NT2/D1 (cell line): Measurements from ENCODE around the gene ATXN1.

Experiments
- DNase-seq: peaks from one replicate; pipeline ENCODE4 v3.0.0-alpha.2; 2011; ENCODE audit warnings: low read depth, low spot score
- H3K27me3 ChIP-seq: 2 replicates; pipeline ENCODE4 v1.6.0; 2011; ENCODE audit warnings: mild to moderate bottlenecking; ENCODE audit not compliant: insufficient read length, insufficient read depth
- H3K36me3 ChIP-seq: 2 replicates; pipeline ENCODE4 v1.6.1; 2011; ENCODE audit warnings: mild to moderate bottlenecking, low read length, mixed read lengths; ENCODE audit not compliant: insufficient read depth, insufficient read length
- H3K4me1 ChIP-seq: 2 replicates; pipeline ENCODE4 v1.5.1; 2011; ENCODE audit not compliant: insufficient read depth, insufficient read length
- H3K4me3 ChIP-seq: 2 replicates; pipeline ENCODE4 v1.5.1; 2011; ENCODE audit warnings: low read depth; ENCODE audit not compliant: insufficient read length
- H3K9ac ChIP-seq: 2 replicates; pipeline ENCODE4 v1.6.0; 2011; ENCODE audit warnings: low read depth; ENCODE audit not compliant: insufficient read length
- H3K9me3 ChIP-seq: 2 replicates; pipeline ENCODE4 v1.5.1; 2011; ENCODE audit warnings: mild to moderate bottlenecking, low read length; ENCODE audit not compliant: insufficient read depth
- SUZ12 ChIP-seq: IDR thresholded peaks from 2 replicates; pipeline ENCODE4 v1.6.1; 2011; ENCODE audit not compliant: insufficient read length, insufficient read depth; ENCODE audit errors: extremely low read depth
- YY1 ChIP-seq: IDR thresholded peaks from 2 replicates; pipeline ENCODE4 v1.6.1; 2011; ENCODE audit not compliant: insufficient read length, insufficient read depth
- ZNF274 ChIP-seq: IDR thresholded peaks from 2 replicates; pipeline ENCODE4 v1.6.1; 2011; ENCODE audit warnings: mild to moderate bottlenecking, low read depth, low read length

The ATXN1 gene

DNA sequence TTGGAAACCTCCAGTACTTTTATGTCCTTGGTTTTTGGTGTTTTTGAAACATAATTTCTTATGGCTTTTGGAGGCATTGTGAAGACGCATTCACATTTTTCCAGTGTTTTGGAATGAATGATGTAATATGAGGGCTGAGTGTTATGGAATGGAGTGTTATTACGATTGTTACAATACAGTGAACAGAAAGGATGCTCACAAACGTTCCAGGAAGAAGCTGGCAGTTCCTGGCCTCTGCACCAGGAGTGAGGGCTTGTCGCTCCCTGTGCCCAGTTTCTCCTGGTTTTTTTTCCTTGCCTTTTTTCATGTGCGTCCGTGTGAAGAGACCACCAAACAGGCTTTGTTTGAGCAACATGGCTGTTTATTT is 502.6 kb downstream of the ATXN1 start:
- TF ChIP-seq YY1 (no peak), SUZ12 (no peak), ZNF274 (no peak)
- peaks cover 5% of the 10 kb centered on the region for H3K4me1 ChIP-seq
- no peaks in the 10 kb centered on the region for H3K27me3 ChIP-seq
- H3K4me3 ChIP-seq = no peak overlapping the region
- no peaks in the 10 kb centered on the region for H3K36me3 ChIP-seq
- H3K9me3 ChIP-seq = no peaks in the 10 kb centered on the region
- H3K9ac ChIP-seq = no peak overlapping the region
- DNase-seq = no peak

DNA sequence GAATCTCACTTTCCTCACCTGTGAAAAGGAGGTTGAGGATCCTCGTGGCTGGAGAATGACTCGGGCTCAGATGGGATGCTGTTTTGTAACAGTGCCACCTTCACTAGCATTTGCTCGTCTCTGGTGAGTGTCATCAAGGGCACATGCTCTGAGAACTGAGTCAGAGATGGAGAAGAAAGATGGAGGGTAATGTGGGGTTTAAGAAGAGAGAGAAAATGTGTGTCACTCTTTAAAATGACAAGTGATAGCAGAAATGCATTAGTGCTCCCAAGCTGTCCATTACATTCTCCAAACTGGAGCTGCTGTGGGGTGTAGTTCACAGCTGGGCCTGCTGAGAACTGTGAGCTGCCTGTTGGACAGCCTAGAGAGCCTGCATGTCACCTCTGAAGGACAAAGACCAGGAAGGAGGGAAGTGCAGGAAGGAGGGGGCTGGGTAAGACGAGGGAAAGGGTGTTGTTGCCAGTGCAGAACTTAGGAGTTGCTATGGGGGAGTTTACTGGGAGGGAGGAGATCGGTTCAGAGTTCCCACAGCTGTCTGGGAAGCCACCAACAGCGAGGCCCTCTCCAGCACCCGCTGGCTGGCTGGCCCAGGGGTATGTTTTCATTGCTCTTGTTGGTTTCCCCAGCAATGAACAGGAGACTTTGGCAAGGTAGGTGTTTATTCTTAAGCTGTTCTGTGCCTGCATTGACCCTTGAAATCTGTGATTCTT is 503.1 kb downstream of the ATXN1 start:
- DNase-seq = no peak
- no peak overlapping the region for H3K9ac ChIP-seq
- TF ChIP-seq ZNF274 = no peak
- no peak for TF ChIP-seq SUZ12
- no peak for TF ChIP-seq YY1

DNA sequence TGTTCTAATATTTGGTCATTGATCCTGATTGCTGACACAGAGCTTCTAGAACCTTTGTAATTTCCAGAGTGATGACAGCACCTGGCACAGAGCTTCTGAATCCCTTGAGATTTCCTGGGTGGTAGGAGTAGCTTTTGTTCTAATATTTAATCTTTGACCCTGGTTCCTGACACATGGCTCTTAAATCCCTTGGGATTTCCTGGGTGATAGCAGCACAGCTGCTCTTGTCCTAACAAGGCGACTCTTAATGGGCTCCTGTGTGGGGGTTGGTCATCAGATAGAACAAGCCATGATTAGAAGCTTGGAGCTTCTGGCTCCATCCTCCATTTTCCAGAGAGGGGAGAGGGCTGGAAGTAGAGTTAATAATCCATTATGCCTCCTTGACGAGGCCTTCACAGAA is 504.5 kb downstream of the ATXN1 start:
- TF ChIP-seq ZNF274 (no peak), SUZ12 (no peak), YY1 (no peak)
- H3K27me3 ChIP-seq = no peaks in the 10 kb centered on the region
- H3K4me3 ChIP-seq = no peak overlapping the region
- H3K4me1 ChIP-seq = peaks cover 5% of the 10 kb centered on the region
- no peak for DNase-seq
- no peak overlapping the region for H3K9ac ChIP-seq
- no peaks in the 10 kb centered on the region for H3K36me3 ChIP-seq
- no peaks in the 10 kb centered on the region for H3K9me3 ChIP-seq

More for the DNA sequence above, 503.1 kb downstream of the ATXN1 start:
- Histone ChIP-seq H3K27me3 (no peaks in the 10 kb centered on the region), H3K9me3 (no peaks in the 10 kb centered on the region), H3K4me1 (peaks cover 5% of the 10 kb centered on the region), H3K4me3 (no peak overlapping the region), H3K36me3 (no peaks in the 10 kb centered on the region)

DNA sequence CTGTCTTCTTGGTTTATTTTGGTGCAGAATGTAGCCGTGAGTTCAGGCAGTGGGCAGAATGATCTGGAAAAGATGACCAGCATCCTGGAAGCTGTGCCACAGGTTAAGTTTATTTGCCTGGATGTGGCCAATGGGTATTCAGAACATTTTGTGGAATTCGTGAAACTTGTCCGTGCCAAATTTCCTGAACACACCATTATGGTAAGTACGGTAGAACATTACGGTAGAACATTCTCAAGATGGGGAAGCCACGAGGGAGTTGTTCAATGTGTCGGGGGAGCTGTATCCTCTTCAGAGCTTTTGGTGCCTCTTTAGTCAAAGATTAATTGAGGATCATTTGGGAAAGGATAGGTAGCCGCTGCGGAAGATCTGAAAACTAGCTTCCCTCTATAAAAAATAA is 506.7 kb downstream of the ATXN1 start:
- H3K36me3 ChIP-seq = no peaks in the 10 kb centered on the region
- H3K9me3 ChIP-seq = no peaks in the 10 kb centered on the region
- no peaks in the 10 kb centered on the region for H3K27me3 ChIP-seq
- peaks cover 5% of the 10 kb centered on the region for H3K4me1 ChIP-seq
- TF ChIP-seq YY1 (no peak), ZNF274 (no peak), SUZ12 (no peak)
- DNase-seq = no peak
- no peak overlapping the region for H3K4me3 ChIP-seq
- H3K9ac ChIP-seq = no peak overlapping the region

DNA sequence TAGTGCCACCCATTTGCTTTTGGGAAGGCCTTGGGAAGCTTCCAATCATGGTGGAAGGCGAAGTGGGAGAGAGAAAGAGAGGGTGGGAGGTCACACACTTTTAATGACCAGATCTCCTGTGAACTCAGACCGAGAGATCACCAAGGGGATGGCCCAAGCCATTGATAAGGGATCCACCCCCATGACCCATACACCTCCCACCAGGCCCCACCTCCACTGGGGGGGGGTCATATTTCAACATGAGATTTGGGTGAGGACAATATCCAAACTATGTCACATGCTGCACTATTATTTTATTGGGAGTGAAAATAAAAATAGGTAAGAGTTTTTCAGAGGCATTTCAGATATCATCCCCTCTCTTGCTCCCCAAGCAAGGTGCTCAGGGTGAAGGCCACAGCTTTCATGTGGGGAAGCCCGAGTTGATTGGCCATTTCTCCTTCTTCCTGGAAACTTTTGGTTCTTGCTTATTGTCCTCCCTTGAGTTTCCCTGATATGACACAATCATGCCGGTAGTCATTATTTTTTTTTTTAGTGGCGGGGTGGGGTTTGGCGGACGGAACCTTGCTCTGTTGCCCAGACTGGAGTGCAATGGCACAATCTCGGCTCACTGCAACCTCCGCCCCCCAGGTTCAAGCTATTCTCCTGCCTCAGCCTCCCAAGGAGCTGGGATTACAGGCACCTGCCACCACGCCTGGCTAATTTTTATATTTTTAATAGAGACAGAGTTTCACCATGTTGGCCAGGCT is 507.7 kb downstream of the ATXN1 start:
- no peaks in the 10 kb centered on the region for H3K9me3 ChIP-seq

DNA sequence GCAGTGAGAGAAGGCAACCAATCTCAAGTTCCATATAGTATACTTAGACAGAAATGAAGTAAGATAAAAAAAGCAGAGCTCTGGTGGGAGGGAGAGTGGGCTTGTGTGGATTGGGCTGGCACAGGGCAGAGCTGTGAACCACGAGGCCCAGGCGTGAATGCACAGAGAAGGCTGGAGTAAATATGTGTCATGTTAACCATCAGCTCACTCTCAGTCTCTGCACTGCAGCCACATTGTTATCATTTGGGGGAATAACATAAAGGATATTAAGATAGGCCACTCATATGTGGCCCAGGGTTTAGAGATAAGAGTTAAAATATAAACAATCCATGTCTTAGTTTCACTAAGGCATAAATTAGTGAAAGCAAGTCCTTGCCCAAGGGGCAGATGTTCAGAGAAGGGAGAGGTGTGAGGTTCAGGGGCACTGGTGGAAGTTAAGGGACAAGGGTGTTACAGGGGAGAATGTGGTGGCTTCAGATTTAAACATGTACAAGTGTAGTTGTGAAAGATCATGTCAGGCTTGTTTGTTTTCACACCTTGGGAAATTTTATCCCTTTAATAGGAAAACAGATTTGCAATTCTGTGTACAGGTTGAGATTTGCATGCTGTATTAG is 508.5 kb downstream of the ATXN1 start:
- Histone ChIP-seq H3K36me3 (no peaks in the 10 kb centered on the region), H3K4me1 (peaks cover under 1% of the 10 kb centered on the region), H3K4me3 (no peak overlapping the region), H3K27me3 (no peaks in the 10 kb centered on the region), H3K9ac (no peak overlapping the region), H3K9me3 (no peaks in the 10 kb centered on the region)
- DNase-seq = no peak
- TF ChIP-seq YY1 = no peak
- TF ChIP-seq SUZ12 = no peak
- TF ChIP-seq ZNF274 = no peak

More for the DNA sequence above, 507.7 kb downstream of the ATXN1 start:
- Histone ChIP-seq H3K9ac (no peak overlapping the region), H3K36me3 (no peaks in the 10 kb centered on the region), H3K27me3 (no peaks in the 10 kb centered on the region), H3K4me1 (peaks cover 5% of the 10 kb centered on the region), H3K4me3 (no peak overlapping the region)
- DNase-seq = no peak
- no peak for TF ChIP-seq ZNF274
- TF ChIP-seq SUZ12 = no peak
- no peak for TF ChIP-seq YY1

DNA sequence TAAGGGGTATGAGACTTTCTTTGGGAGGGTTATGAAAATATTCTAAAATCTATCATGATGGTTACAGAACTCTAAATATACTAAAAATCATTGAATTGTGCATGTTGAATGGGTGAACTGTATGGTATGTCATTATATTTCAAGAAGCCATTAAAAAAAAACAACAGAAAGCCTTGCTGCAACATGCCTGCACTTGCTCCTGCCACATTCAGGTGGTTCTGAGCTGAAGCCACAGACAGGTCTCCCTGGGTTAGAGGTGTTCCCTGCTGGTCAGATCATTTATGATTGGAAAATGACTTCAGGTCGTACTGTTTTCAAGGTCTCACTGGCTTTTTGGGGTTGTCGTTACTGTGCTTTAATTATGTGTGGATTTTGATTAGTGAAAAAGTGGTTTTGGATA is 509.6 kb downstream of the ATXN1 start:
- Histone ChIP-seq H3K9ac (no peak overlapping the region), H3K9me3 (no peaks in the 10 kb centered on the region), H3K27me3 (no peaks in the 10 kb centered on the region), H3K36me3 (no peaks in the 10 kb centered on the region), H3K4me1 (no peaks in the 10 kb centered on the region), H3K4me3 (no peak overlapping the region)
- no peak for DNase-seq
- TF ChIP-seq SUZ12 = no peak
- TF ChIP-seq ZNF274 = no peak
- no peak for TF ChIP-seq YY1
